Astrocyte (in vitro differentiated cells and primary cell): ENCODE measurements around the gene EXTL2.

ENCODE experiments used
- CTCF ChIP-seq: IDR thresholded peaks from 2 replicates; pipeline ENCODE4 v1.5.1; 2011; ENCODE audit warnings: low read depth, mild to moderate bottlenecking, inconsistent platforms, low read length, moderate library complexity; ENCODE audit not compliant: insufficient read depth
- EZH2 ChIP-seq: IDR thresholded peaks from 2 replicates; pipeline ENCODE4 v1.6.1; 2012; ENCODE audit warnings: mild to moderate bottlenecking, low read length, inconsistent platforms; ENCODE audit not compliant: insufficient read depth

DNA sequence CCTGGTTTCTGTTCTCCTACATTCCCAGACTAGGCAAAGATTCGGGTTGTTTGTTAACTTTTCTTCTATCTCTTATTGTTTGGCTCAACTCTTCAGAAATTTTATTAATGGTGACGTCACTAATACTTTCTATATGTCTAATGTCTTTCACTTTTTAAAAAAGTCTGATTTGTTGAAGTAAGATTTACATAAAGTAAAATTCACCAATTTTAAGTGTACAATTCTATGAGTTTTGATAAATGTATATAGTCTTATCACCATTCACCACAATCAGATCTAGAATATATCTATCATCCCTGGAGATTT lies 27.8 kb downstream of the EXTL2 start:
- TF ChIP-seq CTCF, result no peak
- TF ChIP-seq EZH2, result no peak
